OCI-LY7 (cell line): ENCODE results near the gene CFTR. TPM values are rescaled to one million over a fixed set of nuclear protein-coding genes. Genes with fewer than 3 reads are reported as not detected.

Experiments used
- BruUV-seq: library from RNA; stranded (reverse); fragments of 400-500 nt; replicated peaks from 2 replicates; lab custom pipeline; 2021; lab: Mats Ljungman, UMichigan
- CTCF ChIA-PET: fragments of 300-600 bp; sonication (Branson Sonifier 250); formaldehyde crosslinking; loops from one replicate; lab custom pipeline; 2022; ENCODE audit warnings: antibody characterized with exemption; ENCODE audit not compliant: unreplicated experiment; lab: Charles Lee
- POLR2A ChIA-PET: fragments of 300-600 bp; sonication (Branson Sonifier 250); formaldehyde crosslinking; loops from one replicate; lab custom pipeline; 2022; ENCODE audit warnings: antibody characterized with exemption; lab: Charles Lee
- DNase-seq: peaks from one replicate; pipeline ENCODE4 v3.0.0-alpha.2; 2015; ENCODE audit warnings: low spot score
- H2AFZ ChIP-seq: fragments of 200-600 bp; sonication (generic), shearing (Covaris generic); 2 replicates; pipeline ENCODE4 v1.6.1; 2014; ENCODE audit warnings: mild to moderate bottlenecking, antibody characterized with exemption, low read length, moderate library complexity
- H3K27ac ChIP-seq: fragments of 200-600 bp; sonication (generic); 2 replicates; pipeline ENCODE4 v1.5.1; 2014; ENCODE audit warnings: mixed run types, low read depth, mild to moderate bottlenecking, moderate library complexity, low read length, inconsistent platforms; ENCODE audit not compliant: poor library complexity, severe bottlenecking
- H3K36me3 ChIP-seq: fragments of 200-600 bp; sonication (generic); 2 replicates; pipeline ENCODE4 v1.6.1; 2014; ENCODE audit warnings: mild to moderate bottlenecking, antibody characterized with exemption, low read length, moderate library complexity, mixed read lengths; ENCODE audit not compliant: insufficient read depth
- H3K4me1 ChIP-seq: fragments of 200-600 bp; sonication (generic); 2 replicates; pipeline ENCODE4 v1.5.1; 2014; ENCODE audit warnings: mild to moderate bottlenecking, low read length; ENCODE audit not compliant: insufficient read depth, poor library complexity, severe bottlenecking
- H3K4me2 ChIP-seq: fragments of 200-600 bp; sonication (generic); 2 replicates; pipeline ENCODE4 v1.6.1; 2014; ENCODE audit warnings: mild to moderate bottlenecking, low read length
- H3K4me3 ChIP-seq: fragments of 200-600 bp; sonication (generic); 2 replicates; pipeline ENCODE4 v1.5.1; 2014; ENCODE audit warnings: mild to moderate bottlenecking, low read depth, low read length; ENCODE audit not compliant: poor library complexity, severe bottlenecking
- H3K79me2 ChIP-seq: fragments of 200-600 bp; sonication (generic); 2 replicates; pipeline ENCODE4 v1.6.1; 2016; ENCODE audit warnings: low read depth, mild to moderate bottlenecking, low read length, moderate library complexity, mixed read lengths; ENCODE audit not compliant: insufficient read depth
- H3K9me2 ChIP-seq: fragments of 200-600 bp; sonication (generic); 2 replicates; pipeline ENCODE4 v1.6.1; 2016; ENCODE audit warnings: mild to moderate bottlenecking, low read length, mixed read lengths; ENCODE audit not compliant: insufficient read depth
- H3K9me3 ChIP-seq: fragments of 200-600 bp; sonication (generic); 2 replicates; pipeline ENCODE4 v1.6.1; 2014; ENCODE audit warnings: mild to moderate bottlenecking, mixed run types, low read length, mixed read lengths
- H4K20me1 ChIP-seq: fragments of 200-600 bp; sonication (generic); 2 replicates; pipeline ENCODE4 v1.6.1; 2014; ENCODE audit warnings: mild to moderate bottlenecking, antibody characterized with exemption, low read length, moderate library complexity, mixed read lengths; ENCODE audit not compliant: insufficient read depth
- EZH2phosphoT487 ChIP-seq: fragments of 200-600 bp; sonication (generic); IDR thresholded peaks from 2 replicates; pipeline ENCODE4 v1.6.1; 2018; ENCODE audit warnings: low read depth, borderline replicate concordance, mild to moderate bottlenecking, mixed run types, antibody characterized with exemption, low read length, moderate library complexity, mixed read lengths
- intact Hi-C: fragments of 100-400 bp; cut with micrococcal nuclease; formaldehyde crosslinking; loops from one replicate; pipeline ENCODE4 v1.10.0; 2022; ENCODE audit not compliant: unreplicated experiment
- total RNA-seq, 2 experiments: library from RNA; depleted of rRNA in 1 of 2; stranded (reverse); fragments of >200 nt in 1 of 2; shearing (Covaris generic) in 1 of 2; gene quantifications; 2 replicates each; pipeline ENCODE4 v1.2.3, GENCODE V29; 2014 to 2022
- TF ChIP-seq, protein P1 (sequence below): fragments of 200-600 bp; sonication (generic); conservative IDR thresholded peaks from 2 replicates; pipeline ENCODE4 v1.5.1; 2014; ENCODE audit warnings: mild to moderate bottlenecking, antibody characterized with exemption, low read length, moderate library complexity, mixed read lengths

Gene CFTR
- total RNA-seq, 2 experiments from 2014 or later, result not detected

GRCh38 chr7:117659531-117660011, 179.7 kb downstream of the CFTR start:
- intact Hi-C loops, result no loop called here

GRCh38 chr7:117661328-117661727, 181.5 kb downstream of the CFTR start:
- intact Hi-C loops, result no loop called here
- H3K9me2 ChIP-seq, result no peaks in the 10 kb centered on the region
- POLR2A ChIA-PET, result no interaction called here
- H3K27ac ChIP-seq, result no peak overlapping the region
- no peak overlapping the region for H2AFZ ChIP-seq
- CTCF ChIA-PET, result no interaction called here
- no peak for DNase-seq
- TF ChIP-seq, protein P1, sequence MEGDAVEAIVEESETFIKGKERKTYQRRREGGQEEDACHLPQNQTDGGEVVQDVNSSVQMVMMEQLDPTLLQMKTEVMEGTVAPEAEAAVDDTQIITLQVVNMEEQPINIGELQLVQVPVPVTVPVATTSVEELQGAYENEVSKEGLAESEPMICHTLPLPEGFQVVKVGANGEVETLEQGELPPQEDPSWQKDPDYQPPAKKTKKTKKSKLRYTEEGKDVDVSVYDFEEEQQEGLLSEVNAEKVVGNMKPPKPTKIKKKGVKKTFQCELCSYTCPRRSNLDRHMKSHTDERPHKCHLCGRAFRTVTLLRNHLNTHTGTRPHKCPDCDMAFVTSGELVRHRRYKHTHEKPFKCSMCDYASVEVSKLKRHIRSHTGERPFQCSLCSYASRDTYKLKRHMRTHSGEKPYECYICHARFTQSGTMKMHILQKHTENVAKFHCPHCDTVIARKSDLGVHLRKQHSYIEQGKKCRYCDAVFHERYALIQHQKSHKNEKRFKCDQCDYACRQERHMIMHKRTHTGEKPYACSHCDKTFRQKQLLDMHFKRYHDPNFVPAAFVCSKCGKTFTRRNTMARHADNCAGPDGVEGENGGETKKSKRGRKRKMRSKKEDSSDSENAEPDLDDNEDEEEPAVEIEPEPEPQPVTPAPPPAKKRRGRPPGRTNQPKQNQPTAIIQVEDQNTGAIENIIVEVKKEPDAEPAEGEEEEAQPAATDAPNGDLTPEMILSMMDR, result no peak
- TF ChIP-seq EZH2phosphoT487, result no peak
- no peaks in the 10 kb centered on the region for H3K4me1 ChIP-seq
- H3K36me3 ChIP-seq, result no peaks in the 10 kb centered on the region
- H3K4me2 ChIP-seq, result no peak overlapping the region
- H4K20me1 ChIP-seq, result no peaks in the 10 kb centered on the region
- H3K79me2 ChIP-seq, result no peaks in the 10 kb centered on the region
- H3K9me3 ChIP-seq, result no peaks in the 10 kb centered on the region
- no TSS peak for BruUV-seq
- no peak overlapping the region for H3K4me3 ChIP-seq

More at GRCh38 chr7:117659531-117660011, 179.7 kb downstream of the CFTR start:
- H3K4me1 ChIP-seq, result no peaks in the 10 kb centered on the region
- BruUV-seq, result no TSS peak
- no peak overlapping the region for H2AFZ ChIP-seq
- H3K36me3 ChIP-seq, result no peaks in the 10 kb centered on the region
- ChIA-PET CTCF (interaction anchor here (0.6 kb wide), 1 partner anchor 14 kb away, joined by 3 read pairs; no protein-coding TSS in a partner anchor), POLR2A (interaction anchor here (0.7 to 0.9 kb wide), 2 partner anchors 19 to 181 kb away, joined by 3 to 5 read pairs; no protein-coding TSS in a partner anchor)
- no peaks in the 10 kb centered on the region for H3K9me3 ChIP-seq
- no peak overlapping the region for H3K27ac ChIP-seq
- no peak overlapping the region for H3K4me2 ChIP-seq
- H4K20me1 ChIP-seq, result no peaks in the 10 kb centered on the region
- DNase-seq, result no peak
- no peak for TF ChIP-seq EZH2phosphoT487
- TF ChIP-seq, protein P1, result no peak
- H3K79me2 ChIP-seq, result no peaks in the 10 kb centered on the region
- no peaks in the 10 kb centered on the region for H3K9me2 ChIP-seq
- no peak overlapping the region for H3K4me3 ChIP-seq

- Histone ChIP-seq H3K9me3 (no peaks in the 10 kb centered on the region), H3K4me1 (no peaks in the 10 kb centered on the region), H3K36me3 (no peaks in the 10 kb centered on the region), H4K20me1 (no peaks in the 10 kb centered on the region), H2AFZ (no peak overlapping the region), H3K4me2 (no peak overlapping the region), H3K4me3 (no peak overlapping the region), H3K79me2 (no peaks in the 10 kb centered on the region), H3K9me2 (no peaks in the 10 kb centered on the region), H3K27ac (no peak overlapping the region)
- POLR2A ChIA-PET, result no interaction called here
- CTCF ChIA-PET, result no interaction called here
- BruUV-seq, result no TSS peak
- DNase-seq, result no peak
- TF ChIP-seq, protein P1, result no peak
- no peak for TF ChIP-seq EZH2phosphoT487
- intact Hi-C loops, result no loop called here
Measured at GRCh38 chr7:117664047-117664446, 184.2 kb downstream of the CFTR start.
